IMR-90 (cell line): ENCODE data around the gene RHOBTB3. TPM values are rescaled to one million over a fixed set of nuclear protein-coding genes. Genes with fewer than 3 reads are reported as not detected.

Experiments used
- ATAC-seq: fragments of 200-7000 bp; cut with Tn5 transposase; 2 replicates; pipeline ENCODE4 v1.9.1; 2020; ENCODE audit warnings: low read depth, mild to moderate bottlenecking, moderate library complexity
- BruUV-seq: library from RNA; stranded (reverse); fragments of 400-500 nt; replicated peaks from 2 replicates; lab custom pipeline; 2021; lab: Mats Ljungman, UMichigan
- CTCF ChIA-PET: fragments of 300-600 bp; formaldehyde crosslinking; extraction: SDS; loops from one replicate; lab custom pipeline; 2021; ENCODE audit warnings: antibody characterized with exemption; lab: Yijun Ruan, JAX
- POLR2A ChIA-PET: fragments of 300-600 bp; sonication (Branson Sonifier 250); formaldehyde crosslinking; loops from one replicate; lab custom pipeline; 2022; ENCODE audit warnings: antibody characterized with exemption; ENCODE audit not compliant: unreplicated experiment; lab: Charles Lee
- DNase-seq: peaks from one replicate; pipeline ENCODE4 v3.0.0; 2013
- H2AFZ ChIP-seq: replicated peaks from 2 replicates; pipeline ENCODE3; 2013; ENCODE audit warnings: low read length, mild to moderate bottlenecking; ENCODE audit not compliant: poor library complexity
- H2AK5ac ChIP-seq: 2 replicates; pipeline ENCODE4 v1.6.1; 2013; ENCODE audit warnings: low read depth, low read length, inconsistent platforms
- H2AK9ac ChIP-seq: replicated peaks from 2 replicates; pipeline ENCODE3; 2013; ENCODE audit warnings: mild to moderate bottlenecking, low read depth, low read length, moderate library complexity; ENCODE audit not compliant: poor library complexity
- H2BK120ac ChIP-seq: 2 replicates; pipeline ENCODE4 v1.6.1; 2013; ENCODE audit warnings: low read depth, low read length, inconsistent platforms
- H2BK15ac ChIP-seq: 3 replicates; pipeline ENCODE4 v1.6.1; 2013; ENCODE audit warnings: low read depth, low read length, inconsistent platforms
- H2BK20ac ChIP-seq: 2 replicates; pipeline ENCODE4 v1.6.1; 2013; ENCODE audit warnings: low read depth, mild to moderate bottlenecking, inconsistent platforms, low read length, moderate library complexity
- H2BK5ac ChIP-seq: 2 replicates; pipeline ENCODE4 v1.6.1; 2013; ENCODE audit warnings: mild to moderate bottlenecking, low read depth, low read length, inconsistent platforms; ENCODE audit not compliant: poor library complexity, severe bottlenecking
- H3K14ac ChIP-seq: replicated peaks from 2 replicates; pipeline ENCODE4 v1.6.1; 2013; ENCODE audit warnings: low read depth, low read length, inconsistent platforms
- H3K18ac ChIP-seq: 2 replicates; pipeline ENCODE4 v1.6.1; 2013; ENCODE audit warnings: low read depth, low read length, control low read depth
- H3K23ac ChIP-seq: 2 replicates; pipeline ENCODE4 v1.6.1; 2013; ENCODE audit warnings: low read depth, low read length, inconsistent platforms
- H3K27ac ChIP-seq: 2 replicates; pipeline ENCODE4 v1.5.1; 2013; ENCODE audit warnings: mild to moderate bottlenecking, control low read depth, low read length; ENCODE audit not compliant: insufficient read depth
- H3K27me3 ChIP-seq: 2 replicates; pipeline ENCODE4 v1.6.1; 2013; ENCODE audit warnings: low read length; ENCODE audit not compliant: control insufficient read depth, insufficient read depth
- H3K36me3 ChIP-seq: 2 replicates; pipeline ENCODE4 v1.6.1; 2013; ENCODE audit warnings: low read length, mixed read lengths; ENCODE audit not compliant: control insufficient read depth, insufficient read depth
- H3K4ac ChIP-seq: 2 replicates; pipeline ENCODE4 v1.6.1; 2013; ENCODE audit warnings: low read depth, low read length, inconsistent platforms
- H3K4me1 ChIP-seq: 2 replicates; pipeline ENCODE4 v1.6.1; 2013; ENCODE audit warnings: low read length, mixed read lengths; ENCODE audit not compliant: control insufficient read depth, insufficient read depth
- H3K4me2 ChIP-seq: 2 replicates; pipeline ENCODE4 v1.6.1; 2013; ENCODE audit warnings: low read depth, mild to moderate bottlenecking, control low read depth, low read length, moderate library complexity
- H3K4me3 ChIP-seq: 2 replicates; pipeline ENCODE4 v1.5.1; 2013; ENCODE audit warnings: low read depth, mild to moderate bottlenecking, control low read depth, low read length, moderate library complexity; ENCODE audit not compliant: insufficient read depth
- H3K56ac ChIP-seq: 2 replicates; pipeline ENCODE4 v1.6.1; 2013; ENCODE audit warnings: low read length, inconsistent platforms; ENCODE audit not compliant: insufficient read depth; ENCODE audit errors: extremely low read depth
- H3K79me1 ChIP-seq, 2 experiments: 2 replicates each; pipeline ENCODE4 v1.6.1; 2013; ENCODE audit warnings: low read length in 2 of 2, inconsistent platforms in 1 of 2, low read depth in 1 of 2
- H3K9ac ChIP-seq: 2 replicates; pipeline ENCODE4 v1.6.1; 2013; ENCODE audit warnings: low read depth, low read length, control low read depth
- H3K9me1 ChIP-seq: 2 replicates; pipeline ENCODE4 v1.6.1; 2013; ENCODE audit warnings: low read length, inconsistent platforms; ENCODE audit not compliant: insufficient read depth
- H3K9me3 ChIP-seq: 2 replicates; pipeline ENCODE4 v1.6.1; 2013; ENCODE audit warnings: low read length; ENCODE audit not compliant: control insufficient read depth, insufficient read depth
- H4K20me1 ChIP-seq: 2 replicates; pipeline ENCODE4 v1.6.1; 2013; ENCODE audit warnings: low read length, inconsistent platforms; ENCODE audit not compliant: insufficient read depth
- H4K5ac ChIP-seq: 2 replicates; pipeline ENCODE4 v1.6.1; 2013; ENCODE audit warnings: mild to moderate bottlenecking, low read depth, low read length, control low read depth
- H4K8ac ChIP-seq, 2 experiments: 2 replicates each; pipeline ENCODE4 v1.6.1; 2013; ENCODE audit warnings: low read depth in 2 of 2, low read length in 2 of 2, control low read depth in 1 of 2, inconsistent platforms in 1 of 2
- H4K91ac ChIP-seq: 2 replicates; pipeline ENCODE4 v1.6.1; 2013; ENCODE audit warnings: low read depth, low read length, inconsistent platforms; ENCODE audit not compliant: insufficient read depth
- BHLHE40 ChIP-seq: fragments of 150-350 bp; IDR thresholded peaks from 2 replicates; pipeline ENCODE4 v1.6.1; 2016; ENCODE audit warnings: mild to moderate bottlenecking, low read depth, low read length
- CEBPB ChIP-seq: IDR thresholded peaks from 2 replicates; pipeline ENCODE4 v1.6.1; 2012; ENCODE audit warnings: low read depth, low read length, improper control_type of control experiment
- CTCF ChIP-seq: conservative IDR thresholded peaks from 2 replicates; pipeline ENCODE4 v1.5.1; 2012; ENCODE audit warnings: mild to moderate bottlenecking, low read depth, low read length, improper control_type of control experiment
- FOS ChIP-seq: fragments of 150-350 bp; IDR thresholded peaks from 2 replicates; pipeline ENCODE4 v1.6.1; 2016; ENCODE audit warnings: low read depth, low read length
- MXI1 ChIP-seq: IDR thresholded peaks from 2 replicates; pipeline ENCODE4 v1.6.1; 2012; ENCODE audit warnings: low read depth, mild to moderate bottlenecking, low read length, moderate library complexity, borderline replicate concordance
- POLR2A ChIP-seq: IDR thresholded peaks from 2 replicates; pipeline ENCODE4 v1.6.1; 2012; ENCODE audit warnings: mild to moderate bottlenecking, low read depth, low read length
- RAD21 ChIP-seq: IDR thresholded peaks from 2 replicates; pipeline ENCODE4 v1.6.1; 2012; ENCODE audit warnings: low read length, improper control_type of control experiment
- SMC3 ChIP-seq: fragments of 150-350 bp; IDR thresholded peaks from 2 replicates; pipeline ENCODE4 v1.6.1; 2016; ENCODE audit warnings: low read depth, mild to moderate bottlenecking, antibody characterized with exemption, low read length, moderate library complexity
- WGBS, 2 experiments: methylation state at CpG; one replicate each; pipeline versions ENCODE4 v1.1.5 to v1.1.7; 2013; ENCODE audit warnings: missing lambda C conversion rate in 2 of 2; ENCODE audit not compliant: insufficient read length in 1 of 2; ENCODE audit errors: extremely low coverage in 2 of 2; 5-methylcytosine and 5-hydroxymethylcytosine counted together
- dilution Hi-C: fragments of 300-500 bp; cut with HindIII; formaldehyde crosslinking; loops from one replicate; pipeline ENCODE4 v1.14.3; 2018; ENCODE audit warnings: low sequenced_read_pairs; ENCODE audit not compliant: unreplicated experiment
- in situ Hi-C: fragments of 300-500 bp; cut with MboI; formaldehyde crosslinking; loops from 3 replicates; pipeline ENCODE4 v1.14.3; 2019; ENCODE audit warnings: low sequenced_read_pairs, inconsistent platforms, mixed read lengths
- intact Hi-C: fragments of 100-400 bp; cut with micrococcal nuclease; formaldehyde crosslinking; loops from 2 replicates; pipeline ENCODE4 v1.10.0; 2022
- polyA plus RNA-seq, 3 experiments: library from polyadenylated mRNA; depleted of rRNA; stranded (reverse); fragments of >200 nt; gene quantifications; 2 replicates each; pipeline ENCODE4 v1.2.3, GENCODE V29; 2012; ENCODE audit warnings: low replicate concordance in 1 of 3
- total RNA-seq: library from RNA; depleted of rRNA; stranded (reverse); fragments of >200 nt; gene quantifications from 2 replicates; pipeline ENCODE4 v1.2.3, GENCODE V29; 2012
- TF ChIP-seq, protein P1 (sequence below): fragments of 150-350 bp; IDR thresholded peaks from 2 replicates; pipeline ENCODE4 v1.6.1; 2016; ENCODE audit warnings: low read depth, mild to moderate bottlenecking, low read length, moderate library complexity, borderline replicate concordance

Gene RHOBTB3
- total and polyA plus RNA-seq, 2 of the 4 experiments (the other 2 are of a cell fraction), result 117 to 447 TPM

DNA sequence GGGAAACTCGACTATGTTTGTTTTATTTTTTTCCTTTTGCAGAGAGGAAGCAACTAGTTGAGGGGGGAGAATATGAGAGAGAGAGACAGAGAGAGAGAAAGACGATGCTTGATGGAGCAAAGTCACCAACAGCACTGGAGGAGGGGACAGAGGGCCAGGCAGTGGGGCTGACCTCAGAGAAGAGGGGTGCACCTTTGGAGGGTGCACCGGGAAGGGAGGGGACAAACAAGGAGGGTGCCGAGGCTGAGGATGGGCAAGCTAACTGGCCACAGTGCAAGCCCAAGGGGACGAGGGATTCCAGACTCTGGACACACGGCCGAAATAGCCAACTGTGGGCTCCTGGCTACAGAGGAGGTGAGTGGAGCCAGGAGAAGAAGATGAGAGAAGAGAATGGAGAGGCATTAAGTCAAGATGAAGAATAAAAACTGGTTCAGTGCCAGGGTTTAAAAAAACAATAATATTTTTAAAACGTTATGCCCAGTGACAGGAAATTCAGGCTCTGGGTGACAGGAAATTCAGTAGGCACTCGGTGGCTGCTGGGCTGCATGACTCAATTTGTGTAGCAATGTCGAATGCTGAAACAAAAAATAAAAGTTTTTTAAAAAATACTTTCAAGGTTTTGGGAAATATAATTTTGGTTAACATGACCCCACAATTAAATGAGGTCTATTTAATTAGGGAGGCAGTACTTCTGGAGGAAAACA, 104.7 kb downstream of the RHOBTB3 start (continued):
- TF ChIP-seq SMC3, result no peak

DNA sequence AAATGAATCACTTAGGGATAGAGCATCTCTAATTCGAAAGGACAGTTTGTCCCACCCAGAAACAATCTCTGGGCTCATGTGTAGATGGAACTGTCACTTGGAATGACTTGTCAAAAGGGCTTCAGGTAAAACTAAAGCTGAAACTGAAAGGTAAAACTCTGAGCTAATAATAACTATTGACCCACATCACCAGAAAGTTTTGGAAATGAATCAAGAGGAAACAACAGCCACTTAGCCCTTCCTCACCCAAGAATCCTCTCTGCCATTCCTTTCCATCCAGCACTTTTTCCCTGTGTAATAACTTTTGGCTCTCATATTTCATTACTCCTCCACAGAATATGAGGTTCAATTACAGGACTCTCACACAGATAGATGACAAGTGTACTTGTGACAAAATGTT, 105.4 kb downstream of the RHOBTB3 start:
- Histone ChIP-seq H4K5ac (no peak overlapping the region), H3K4ac (no peak overlapping the region), H3K27me3 (no peaks in the 10 kb centered on the region), H3K27ac (no peak overlapping the region), H4K8ac (0 out of 4 replicates have a peak overlapping the region, but pooled peaks of 1 of the 2 experiments have one; percentile 26), H3K9ac (no peak overlapping the region), H2BK120ac (no peak overlapping the region), H3K14ac (no peak overlapping the region), H3K56ac (no peak overlapping the region), H2AK9ac (no peak overlapping the region), H3K36me3 (no peaks in the 10 kb centered on the region), H3K4me2 (no peak overlapping the region), H3K9me3 (no peaks in the 10 kb centered on the region), H2BK20ac (peak overlapping the region; percentile 7; the same call in 1 of the 2 replicates), H2AK5ac (no peak overlapping the region), H3K79me1 (no peaks in the 10 kb centered on the region), H2BK5ac (no peak overlapping the region), H2BK15ac (peak overlapping the region; percentile 67; the same call in 1 of the 3 replicates), H4K20me1 (no peaks in the 10 kb centered on the region), H3K4me1 (peaks cover 3% of the 10 kb centered on the region), H3K18ac (no peak overlapping the region), H2AFZ (no peak overlapping the region), H4K91ac (no peak overlapping the region), H3K4me3 (no peak overlapping the region), H3K9me1 (peaks cover 3% of the 10 kb centered on the region; the same call in 1 of the 2 replicates), H3K23ac (no peak overlapping the region)
- ChIA-PET CTCF (interaction anchor here (1.5 kb wide), 1 partner anchor 10 kb away, joined by 3 read pairs; no protein-coding TSS in a partner anchor), POLR2A (interaction anchor here (0.6 kb wide), 1 partner anchor 44 kb away, joined by 4 read pairs; no protein-coding TSS in a partner anchor)
- TF ChIP-seq RAD21 (no peak), FOS (no peak), SMC3 (no peak), CEBPB (no peak), CTCF (no peak), POLR2A (no peak), BHLHE40 (no peak), MXI1 (no peak)
- TF ChIP-seq, protein P1, sequence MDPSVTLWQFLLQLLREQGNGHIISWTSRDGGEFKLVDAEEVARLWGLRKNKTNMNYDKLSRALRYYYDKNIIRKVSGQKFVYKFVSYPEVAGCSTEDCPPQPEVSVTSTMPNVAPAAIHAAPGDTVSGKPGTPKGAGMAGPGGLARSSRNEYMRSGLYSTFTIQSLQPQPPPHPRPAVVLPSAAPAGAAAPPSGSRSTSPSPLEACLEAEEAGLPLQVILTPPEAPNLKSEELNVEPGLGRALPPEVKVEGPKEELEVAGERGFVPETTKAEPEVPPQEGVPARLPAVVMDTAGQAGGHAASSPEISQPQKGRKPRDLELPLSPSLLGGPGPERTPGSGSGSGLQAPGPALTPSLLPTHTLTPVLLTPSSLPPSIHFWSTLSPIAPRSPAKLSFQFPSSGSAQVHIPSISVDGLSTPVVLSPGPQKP, result no peak
- no TSS peak for BruUV-seq
- DNase-seq, result no peak
- ATAC-seq, result no peak
- no CpG with 5 or more reads among the region's 1 CpG for WGBS, 2 experiments
- dilution Hi-C loops, result no loop called here
- intact Hi-C loops, result no loop called here
- in situ Hi-C loops, result no loop called here
